ENCODE data around the gene HHATL. TPM values are rescaled to one million over a fixed set of nuclear protein-coding genes. Genes with fewer than 3 reads are reported as not detected.

HHATL gene
- total and polyA plus RNA-seq, 2 of the 8 experiments (the other 6 are each of a cell fraction or from before 2014, with no cell fraction given), result 0.18 TPM; not detected in 1

DNA sequence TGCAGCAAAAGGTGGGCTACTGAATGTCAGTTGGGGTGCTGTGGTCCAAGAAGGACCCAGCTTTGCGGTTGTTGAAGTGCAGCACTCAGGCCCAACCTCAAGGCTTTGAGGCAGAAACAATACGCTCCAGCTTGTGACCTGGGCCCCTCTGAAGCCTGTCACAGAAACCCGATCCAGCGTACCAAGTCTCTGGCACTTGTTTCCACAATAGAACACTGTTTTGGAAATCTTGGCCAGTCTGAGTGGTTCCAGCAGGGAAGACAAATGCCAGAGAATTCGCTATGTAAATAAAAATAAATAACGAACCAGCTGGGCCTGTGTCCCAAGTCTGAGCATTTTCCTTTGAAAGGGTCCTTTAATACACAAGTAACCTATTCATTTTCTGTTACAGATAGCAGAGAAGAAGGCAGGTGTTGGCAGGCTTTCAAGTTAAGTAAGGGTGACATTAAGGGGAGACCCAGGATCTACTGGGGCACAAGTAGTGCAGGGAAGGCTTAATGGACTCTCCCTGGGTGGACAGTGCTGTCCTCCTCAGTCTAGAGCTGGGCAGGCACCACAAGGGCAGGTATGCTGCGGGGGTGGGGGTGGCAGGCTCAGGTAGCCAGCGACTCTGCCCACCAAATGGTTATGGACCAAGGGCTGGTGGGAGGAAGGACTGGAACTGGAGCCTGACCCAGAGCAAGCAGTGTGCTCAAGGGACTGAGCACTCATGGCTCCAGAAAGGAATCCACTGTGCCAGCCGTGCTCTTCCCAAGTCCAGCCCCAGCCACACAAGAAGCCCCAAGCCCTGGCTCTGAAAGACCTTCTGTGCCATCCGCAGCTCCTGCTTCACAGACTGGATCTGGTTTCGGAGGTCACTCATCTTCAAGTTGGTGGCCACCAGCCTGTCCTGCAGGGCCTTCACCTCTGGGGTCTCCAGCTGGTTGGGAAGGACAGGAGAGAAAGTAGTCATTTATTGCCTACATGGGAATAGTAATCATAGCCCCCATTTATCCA, 44.2 kb upstream of the HHATL start (continued):
- TF ChIP-seq, protein P1, sequence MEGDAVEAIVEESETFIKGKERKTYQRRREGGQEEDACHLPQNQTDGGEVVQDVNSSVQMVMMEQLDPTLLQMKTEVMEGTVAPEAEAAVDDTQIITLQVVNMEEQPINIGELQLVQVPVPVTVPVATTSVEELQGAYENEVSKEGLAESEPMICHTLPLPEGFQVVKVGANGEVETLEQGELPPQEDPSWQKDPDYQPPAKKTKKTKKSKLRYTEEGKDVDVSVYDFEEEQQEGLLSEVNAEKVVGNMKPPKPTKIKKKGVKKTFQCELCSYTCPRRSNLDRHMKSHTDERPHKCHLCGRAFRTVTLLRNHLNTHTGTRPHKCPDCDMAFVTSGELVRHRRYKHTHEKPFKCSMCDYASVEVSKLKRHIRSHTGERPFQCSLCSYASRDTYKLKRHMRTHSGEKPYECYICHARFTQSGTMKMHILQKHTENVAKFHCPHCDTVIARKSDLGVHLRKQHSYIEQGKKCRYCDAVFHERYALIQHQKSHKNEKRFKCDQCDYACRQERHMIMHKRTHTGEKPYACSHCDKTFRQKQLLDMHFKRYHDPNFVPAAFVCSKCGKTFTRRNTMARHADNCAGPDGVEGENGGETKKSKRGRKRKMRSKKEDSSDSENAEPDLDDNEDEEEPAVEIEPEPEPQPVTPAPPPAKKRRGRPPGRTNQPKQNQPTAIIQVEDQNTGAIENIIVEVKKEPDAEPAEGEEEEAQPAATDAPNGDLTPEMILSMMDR (IDR thresholded peaks at IDR 0.05; ENCODE audit: control extremely low read depth in 1 of 3, insufficient read depth in 1 of 3, low read depth in 1 of 3, low read length in 3 of 3), result no peak
- no peak for TF ChIP-seq BCL11A (IDR thresholded peaks at IDR 0.05; ENCODE audit: low read depth in 2 of 2, low read length in 2 of 2)
- TF ChIP-seq KDM5A (IDR thresholded peaks at IDR 0.05; ENCODE audit: low read length), result no peak
